ENCODE measurements around the gene RP9. TPM values are rescaled to one million over a fixed set of nuclear protein-coding genes. Genes with fewer than 3 reads are reported as not detected.

The RP9 gene
- total and polyA plus RNA-seq, 2 of the 13 experiments (the other 11 are each of a cell fraction or from before 2014, with no cell fraction given), result 14.2 to 18.6 TPM

- TF ChIP-seq ZNF746 (CRISPR knock-in tag; IDR thresholded peaks at IDR 0.05) (no peak; the same call in 1 of the 2 replicates), RCOR2 (CRISPR knock-in tag; IDR thresholded peaks at IDR 0.05) (no peak), ZNF260 (CRISPR knock-in tag; IDR thresholded peaks at IDR 0.05; ENCODE audit: borderline replicate concordance, low read depth) (no peak), STAT5B (CRISPR knock-in tag; IDR thresholded peaks at IDR 0.05) (no peak), KAT2B (IDR thresholded peaks at IDR 0.05; ENCODE audit: borderline replicate concordance, low read depth, low read length) (no peak), ZNF432 (CRISPR knock-in tag; IDR thresholded peaks at IDR 0.05; ENCODE audit: borderline replicate concordance) (no peak), ZNF468 (CRISPR knock-in tag; IDR thresholded peaks at IDR 0.05) (no peak), ATF4 (CRISPR knock-in tag; IDR thresholded peaks at IDR 0.05) (peak in 1 of 2 experiments; percentile 20; a peak in 1 of 4 replicates), BRD4 (CRISPR knock-in tag; IDR thresholded peaks at IDR 0.05) (peak; percentile 61; the same call in 1 of the 2 replicates), IRF2 (CRISPR knock-in tag; IDR thresholded peaks at IDR 0.05) (no peak; the same call in 1 of the 2 replicates), ZNF784 (CRISPR knock-in tag; IDR thresholded peaks at IDR 0.05; ENCODE audit: borderline replicate concordance) (no peak), ARHGAP35 (CRISPR knock-in tag; IDR thresholded peaks at IDR 0.05; ENCODE audit: borderline replicate concordance) (no peak), NFKB2 (CRISPR knock-in tag; IDR thresholded peaks at IDR 0.05; ENCODE audit: borderline replicate concordance) (no peak), NR2F2 (IDR thresholded peaks at IDR 0.05; ENCODE audit: borderline replicate concordance, low read depth) (peak; percentile 38; the same call in 1 of the 2 replicates), FOXO1 (CRISPR knock-in tag; IDR thresholded peaks at IDR 0.05) (no peak), PHF21A (CRISPR knock-in tag; IDR thresholded peaks at IDR 0.05) (peak; percentile 67; the same call in 1 of the 2 replicates), POGZ (CRISPR knock-in tag; IDR thresholded peaks at IDR 0.05) (no peak), KDM3A (CRISPR knock-in tag; IDR thresholded peaks at IDR 0.05; ENCODE audit: low read depth) (no peak)
These were observed 46.3 kb downstream of the RP9 start (continued) for GRCh38 chr7:33062782-33063443.
